OCI-LY1 (cell line): Measurements from ENCODE around the gene GORASP1.

Experiments used
- H2AFZ ChIP-seq: fragments of 200-600 bp; sonication (generic), shearing (Covaris generic); 2 replicates; pipeline ENCODE4 v1.6.0; 2014; ENCODE audit warnings: antibody characterized with exemption, mild to moderate bottlenecking, low read length
- H3F3A ChIP-seq: fragments of 200-600 bp; sonication (generic), shearing (Covaris generic); 2 replicates; pipeline ENCODE4 v1.6.0; 2014; ENCODE audit warnings: mild to moderate bottlenecking, antibody characterized with exemption, low read length, moderate library complexity; ENCODE audit not compliant: insufficient read depth
- H3K27ac ChIP-seq: fragments of 200-600 bp; sonication (generic); 2 replicates; pipeline ENCODE4 v1.5.1; 2014; ENCODE audit warnings: low read length, mixed run types, mild to moderate bottlenecking, low read depth; ENCODE audit not compliant: poor library complexity, severe bottlenecking
- H3K27me3 ChIP-seq: fragments of 200-600 bp; sonication (generic); 2 replicates; pipeline ENCODE4 v1.6.0; 2014; ENCODE audit warnings: antibody characterized with exemption, mild to moderate bottlenecking, low read length, moderate library complexity; ENCODE audit not compliant: insufficient read depth
- H3K36me3 ChIP-seq: fragments of 200-600 bp; sonication (generic); 2 replicates; pipeline ENCODE4 v1.6.1; 2014; ENCODE audit warnings: mild to moderate bottlenecking, antibody characterized with exemption, low read length, moderate library complexity, mixed read lengths; ENCODE audit not compliant: insufficient read depth
- H3K4me1 ChIP-seq: fragments of 200-600 bp; sonication (generic); 2 replicates; pipeline ENCODE4 v1.5.1; 2014; ENCODE audit warnings: mild to moderate bottlenecking, low read length, moderate library complexity; ENCODE audit not compliant: insufficient read depth, severe bottlenecking
- H3K4me2 ChIP-seq: fragments of 200-600 bp; sonication (generic), shearing (Covaris generic); 2 replicates; pipeline ENCODE4 v1.6.1; 2014; ENCODE audit warnings: low read length
- H3K4me3 ChIP-seq: fragments of 200-600 bp; sonication (generic); 2 replicates; pipeline ENCODE4 v1.5.1; 2014; ENCODE audit warnings: low read length, low read depth, mild to moderate bottlenecking, mixed read lengths; ENCODE audit not compliant: poor library complexity, severe bottlenecking
- H3K79me2 ChIP-seq: fragments of 200-600 bp; shearing (Covaris generic); 2 replicates; pipeline ENCODE4 v1.6.1; 2016; ENCODE audit warnings: mixed run types, low read length, mixed read lengths; ENCODE audit not compliant: insufficient read depth
- H3K9ac ChIP-seq: fragments of 200-600 bp; sonication (generic), shearing (Covaris generic); 2 replicates; pipeline ENCODE4 v1.6.1; 2014; ENCODE audit warnings: mild to moderate bottlenecking, low read length, mixed read lengths
- H3K9me2 ChIP-seq: fragments of 200-600 bp; sonication (generic), shearing (Covaris generic); 2 replicates; pipeline ENCODE4 v1.6.1; 2014; ENCODE audit warnings: low read depth, mild to moderate bottlenecking, low read length, mixed read lengths
- H3K9me3 ChIP-seq: fragments of 200-600 bp; shearing (Covaris generic); 2 replicates; pipeline ENCODE4 v1.6.1; 2014; ENCODE audit warnings: low read length, mixed read lengths
- H4K20me1 ChIP-seq: fragments of 200-600 bp; sonication (generic), shearing (Covaris generic); 2 replicates; pipeline ENCODE4 v1.6.0; 2016; ENCODE audit warnings: mild to moderate bottlenecking, low read length; ENCODE audit not compliant: insufficient read depth
- EZH2 ChIP-seq: fragments of 200-600 bp; sonication (generic), shearing (Covaris generic); IDR thresholded peaks from 2 replicates; pipeline ENCODE4 v1.8.0; 2017; ENCODE audit warnings: borderline replicate concordance, mixed run types, mild to moderate bottlenecking, antibody characterized with exemption, low read length, moderate library complexity, mixed read lengths
- TF ChIP-seq, protein P1 (sequence below): fragments of 200-600 bp; sonication (generic), shearing (Covaris generic); IDR thresholded peaks from 2 replicates; pipeline ENCODE4 v1.5.1; 2017; ENCODE audit warnings: mild to moderate bottlenecking, antibody characterized with exemption, low read length, moderate library complexity, mixed read lengths

Gene GORASP1

GRCh38 chr3:39118079-39118478, 10.7 kb upstream of the GORASP1 start:
- Histone ChIP-seq H3K27me3 (no peaks in the 10 kb centered on the region), H4K20me1 (no peaks in the 10 kb centered on the region), H3K9ac (no peak overlapping the region), H3K9me2 (no peaks in the 10 kb centered on the region), H3K4me2 (no peak overlapping the region), H3K27ac (no peak overlapping the region), H3K9me3 (no peaks in the 10 kb centered on the region), H2AFZ (no peak overlapping the region), H3K36me3 (no peaks in the 10 kb centered on the region), H3K4me3 (no peak overlapping the region), H3F3A (no peaks in the 10 kb centered on the region), H3K79me2 (no peaks in the 10 kb centered on the region), H3K4me1 (peaks cover 35% of the 10 kb centered on the region)
- TF ChIP-seq EZH2 = no peak
- TF ChIP-seq, protein P1, sequence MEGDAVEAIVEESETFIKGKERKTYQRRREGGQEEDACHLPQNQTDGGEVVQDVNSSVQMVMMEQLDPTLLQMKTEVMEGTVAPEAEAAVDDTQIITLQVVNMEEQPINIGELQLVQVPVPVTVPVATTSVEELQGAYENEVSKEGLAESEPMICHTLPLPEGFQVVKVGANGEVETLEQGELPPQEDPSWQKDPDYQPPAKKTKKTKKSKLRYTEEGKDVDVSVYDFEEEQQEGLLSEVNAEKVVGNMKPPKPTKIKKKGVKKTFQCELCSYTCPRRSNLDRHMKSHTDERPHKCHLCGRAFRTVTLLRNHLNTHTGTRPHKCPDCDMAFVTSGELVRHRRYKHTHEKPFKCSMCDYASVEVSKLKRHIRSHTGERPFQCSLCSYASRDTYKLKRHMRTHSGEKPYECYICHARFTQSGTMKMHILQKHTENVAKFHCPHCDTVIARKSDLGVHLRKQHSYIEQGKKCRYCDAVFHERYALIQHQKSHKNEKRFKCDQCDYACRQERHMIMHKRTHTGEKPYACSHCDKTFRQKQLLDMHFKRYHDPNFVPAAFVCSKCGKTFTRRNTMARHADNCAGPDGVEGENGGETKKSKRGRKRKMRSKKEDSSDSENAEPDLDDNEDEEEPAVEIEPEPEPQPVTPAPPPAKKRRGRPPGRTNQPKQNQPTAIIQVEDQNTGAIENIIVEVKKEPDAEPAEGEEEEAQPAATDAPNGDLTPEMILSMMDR = no peak

DNA sequence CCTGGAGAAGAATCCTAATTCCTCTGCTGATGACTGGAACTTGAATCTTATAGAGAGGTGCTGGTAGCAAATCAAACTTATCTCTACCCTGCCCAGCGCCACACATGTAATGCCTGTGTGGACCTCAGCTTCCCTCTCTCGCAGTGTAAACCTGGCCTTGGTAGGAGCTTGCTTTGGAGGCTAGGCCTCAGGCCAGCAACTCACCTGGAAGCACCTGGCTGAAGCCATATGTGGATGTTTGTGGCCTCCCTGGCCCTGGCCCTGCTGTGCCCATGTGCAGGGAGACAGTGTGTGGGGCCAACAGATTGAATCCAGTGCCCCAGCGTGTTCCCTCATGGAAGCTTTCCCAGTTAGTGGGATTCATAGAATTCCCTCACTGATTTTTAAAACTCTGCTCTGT, 8.4 kb upstream of the GORASP1 start:
- no peak overlapping the region for H3K4me3 ChIP-seq
- H3K9me2 ChIP-seq = no peaks in the 10 kb centered on the region
- no peaks in the 10 kb centered on the region for H3K36me3 ChIP-seq
- H3K9ac ChIP-seq = no peak overlapping the region
- no peak overlapping the region for H3K27ac ChIP-seq
- H3K27me3 ChIP-seq = no peaks in the 10 kb centered on the region
- peaks cover 13% of the 10 kb centered on the region for H3K4me1 ChIP-seq
- no peaks in the 10 kb centered on the region for H3K9me3 ChIP-seq
- no peaks in the 10 kb centered on the region for H3K79me2 ChIP-seq
- no peaks in the 10 kb centered on the region for H3F3A ChIP-seq
- H4K20me1 ChIP-seq = no peaks in the 10 kb centered on the region
- no peak overlapping the region for H2AFZ ChIP-seq
- TF ChIP-seq, protein P1 = no peak
- no peak for TF ChIP-seq EZH2
- no peak overlapping the region for H3K4me2 ChIP-seq

DNA sequence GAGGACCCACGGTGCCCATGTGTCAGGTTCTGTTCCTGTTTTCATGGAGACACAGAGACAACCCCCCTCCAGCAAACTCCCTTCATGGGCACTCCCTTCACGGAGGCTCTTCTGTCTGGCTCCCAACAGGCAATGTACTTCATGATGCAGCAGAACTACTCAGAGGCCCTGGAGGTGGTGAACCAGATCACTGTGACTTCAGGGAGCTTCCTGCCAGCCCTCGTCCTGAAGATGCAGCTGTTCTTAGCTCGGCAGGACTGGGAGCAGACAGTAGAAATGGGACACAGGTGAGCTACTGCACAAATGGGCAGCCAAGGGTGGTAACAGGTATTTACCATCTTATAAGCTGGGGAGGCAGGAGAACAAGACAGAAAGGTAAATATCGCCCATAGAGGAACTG, 7.0 kb upstream of the GORASP1 start:
- no peak overlapping the region for H3K4me3 ChIP-seq
- H3K4me1 ChIP-seq = peaks cover 8% of the 10 kb centered on the region
- no peaks in the 10 kb centered on the region for H3F3A ChIP-seq
- H3K27me3 ChIP-seq = no peaks in the 10 kb centered on the region
- H3K9me3 ChIP-seq = no peaks in the 10 kb centered on the region
- no peak overlapping the region for H3K9ac ChIP-seq
- H4K20me1 ChIP-seq = no peaks in the 10 kb centered on the region
- TF ChIP-seq EZH2 = no peak
- TF ChIP-seq, protein P1 = no peak
- no peaks in the 10 kb centered on the region for H3K36me3 ChIP-seq
- H3K9me2 ChIP-seq = no peaks in the 10 kb centered on the region
- H3K79me2 ChIP-seq = no peaks in the 10 kb centered on the region
- no peak overlapping the region for H3K4me2 ChIP-seq
- no peak overlapping the region for H2AFZ ChIP-seq
- H3K27ac ChIP-seq = no peak overlapping the region
